H9 (cell line): ENCODE results near the gene CELA3A. TPM values are rescaled to one million over a fixed set of nuclear protein-coding genes. Genes with fewer than 3 reads are reported as not detected.
A peak's percentile ranks its signal among the peaks of the same experiment; 100 is the strongest.

Source experiments
- DNase-seq: peaks from one replicate; pipeline ENCODE4 v3.0.0-alpha.2; 2017
- H2AFZ ChIP-seq: one replicate; pipeline ENCODE4 v1.6.1; 2013; ENCODE audit warnings: mild to moderate bottlenecking, low read length, control low read depth, moderate library complexity
- H2AK5ac ChIP-seq: 2 replicates; pipeline ENCODE4 v1.6.1; 2013; ENCODE audit warnings: low read length, control low read depth, mixed read lengths; ENCODE audit not compliant: insufficient read length
- H2BK120ac ChIP-seq: one replicate; pipeline ENCODE4 v1.6.1; 2013; ENCODE audit warnings: low read depth, mild to moderate bottlenecking, low read length, control low read depth, inconsistent platforms; ENCODE audit not compliant: poor library complexity, severe bottlenecking
- H2BK12ac ChIP-seq: 2 replicates; pipeline ENCODE4 v1.6.1; 2013; ENCODE audit warnings: low read length, control low read depth, mixed read lengths, low read depth; ENCODE audit not compliant: insufficient read length
- H2BK15ac ChIP-seq: 2 replicates; pipeline ENCODE4 v1.6.1; 2013; ENCODE audit warnings: low read depth, low read length, control low read depth
- H2BK20ac ChIP-seq: one replicate; pipeline ENCODE4 v1.6.1; 2013; ENCODE audit warnings: low read depth, mild to moderate bottlenecking, low read length, control low read depth, inconsistent platforms; ENCODE audit not compliant: poor library complexity, severe bottlenecking
- H2BK5ac ChIP-seq: 2 replicates; pipeline ENCODE4 v1.6.1; 2013; ENCODE audit warnings: low read length, control low read depth, mixed read lengths; ENCODE audit not compliant: insufficient read length
- H3K14ac ChIP-seq: 2 replicates; pipeline ENCODE4 v1.6.1; 2013; ENCODE audit warnings: low read length, control low read depth; ENCODE audit not compliant: insufficient read depth
- H3K18ac ChIP-seq: 2 replicates; pipeline ENCODE4 v1.6.1; 2013; ENCODE audit warnings: low read depth, mild to moderate bottlenecking, mixed read lengths, low read length, control low read depth; ENCODE audit not compliant: insufficient read length
- H3K23ac ChIP-seq: 2 replicates; pipeline ENCODE4 v1.6.1; 2013; ENCODE audit warnings: low read length, control low read depth, mixed read lengths, low read depth; ENCODE audit not compliant: insufficient read length
- H3K23me2 ChIP-seq: 2 replicates; pipeline ENCODE4 v1.6.1; 2013; ENCODE audit warnings: low read depth, mild to moderate bottlenecking, mixed read lengths, low read length, control low read depth; ENCODE audit not compliant: insufficient read length, poor library complexity, severe bottlenecking
- H3K27ac ChIP-seq: 2 replicates; pipeline ENCODE4 v1.5.1; 2013; ENCODE audit warnings: low read length, control low read depth, mixed read lengths, low read depth; ENCODE audit not compliant: insufficient read length
- H3K27me3 ChIP-seq: 2 replicates; pipeline ENCODE4 v1.6.1; 2013; ENCODE audit warnings: low read length, control low read depth, inconsistent platforms; ENCODE audit not compliant: insufficient read depth
- H3K4ac ChIP-seq: 2 replicates; pipeline ENCODE4 v1.6.1; 2013; ENCODE audit warnings: low read depth, mild to moderate bottlenecking, control low read depth, inconsistent platforms, low read length, moderate library complexity
- H3K4me1 ChIP-seq: 2 replicates; pipeline ENCODE4 v1.6.1; 2013; ENCODE audit warnings: low read length, control low read depth, inconsistent platforms; ENCODE audit not compliant: insufficient read depth
- H3K4me2 ChIP-seq: 2 replicates; pipeline ENCODE4 v1.6.1; 2013; ENCODE audit warnings: low read length, control low read depth, mixed read lengths; ENCODE audit not compliant: insufficient read length, insufficient read depth
- H3K56ac ChIP-seq: 2 replicates; pipeline ENCODE4 v1.6.1; 2013; ENCODE audit warnings: low read depth, mild to moderate bottlenecking, mixed read lengths, low read length, control low read depth; ENCODE audit not compliant: insufficient read length
- H3K79me1 ChIP-seq: 2 replicates; pipeline ENCODE4 v1.6.1; 2013; ENCODE audit warnings: low read depth, mild to moderate bottlenecking, moderate library complexity, low read length, control low read depth, inconsistent platforms; ENCODE audit not compliant: insufficient read depth, poor library complexity, severe bottlenecking
- H3K79me2 ChIP-seq: 2 replicates; pipeline ENCODE4 v1.6.1; 2013; ENCODE audit warnings: low read length, control low read depth, inconsistent platforms; ENCODE audit not compliant: insufficient read depth
- H3K9ac ChIP-seq: 2 replicates; pipeline ENCODE4 v1.6.1; 2013; ENCODE audit warnings: low read length, control low read depth, mixed read lengths; ENCODE audit not compliant: insufficient read length; ENCODE audit errors: extremely low read depth
- H3K9me3 ChIP-seq: one replicate; pipeline ENCODE4 v1.6.1; 2013; ENCODE audit warnings: low read depth, low read length, inconsistent platforms; ENCODE audit not compliant: control insufficient read depth
- H3T11ph ChIP-seq: one replicate; pipeline ENCODE4 v1.6.1; 2013; ENCODE audit warnings: mild to moderate bottlenecking, low read length, control low read depth, inconsistent platforms
- H4K20me1 ChIP-seq: one replicate; pipeline ENCODE4 v1.6.1; 2013; ENCODE audit not compliant: control insufficient read depth, insufficient read length, insufficient read depth
- H4K5ac ChIP-seq: 2 replicates; pipeline ENCODE4 v1.6.1; 2013; ENCODE audit warnings: low read depth, mild to moderate bottlenecking, mixed read lengths, low read length, control low read depth; ENCODE audit not compliant: insufficient read length
- H4K8ac ChIP-seq: replicated peaks from 2 replicates; pipeline ENCODE4 v1.6.1; 2013; ENCODE audit warnings: low read length, control low read depth, mixed read lengths, low read depth; ENCODE audit not compliant: insufficient read length
- H4K91ac ChIP-seq: 2 replicates; pipeline ENCODE4 v1.6.1; 2013; ENCODE audit warnings: low read depth, mild to moderate bottlenecking, moderate library complexity, mixed read lengths, low read length, control low read depth; ENCODE audit not compliant: insufficient read length
- H3K27ac Mint-ChIP-seq, 3 experiments: 2 replicates in 2 of 3; 3 replicates in 1 of 3; pipeline ENCODE4 v1.8.0; 2020 to 2021; ENCODE audit warnings: mixed read lengths in 3 of 3, mild to moderate bottlenecking in 1 of 3, moderate library complexity in 1 of 3
- H3K27me3 Mint-ChIP-seq: 2 replicates; pipeline ENCODE4 v1.8.0; 2021; ENCODE audit warnings: low read depth, mild to moderate bottlenecking, moderate library complexity, mixed read lengths
- H3K36me3 Mint-ChIP-seq, 3 experiments: 2 replicates in 2 of 3; 3 replicates in 1 of 3; pipeline ENCODE4 v1.8.0; 2020 to 2021; ENCODE audit warnings: low read depth in 3 of 3, mixed read lengths in 3 of 3; ENCODE audit not compliant: insufficient read depth in 1 of 3
- H3K4me1 Mint-ChIP-seq, 2 experiments: 2 replicates each; pipeline ENCODE4 v1.8.0; 2020; ENCODE audit warnings: mixed read lengths in 2 of 2
- H3K4me3 Mint-ChIP-seq, 2 experiments: 2 replicates in 1 of 2; 3 replicates in 1 of 2; pipeline ENCODE4 v1.8.0; 2020 to 2021; ENCODE audit warnings: mild to moderate bottlenecking in 2 of 2, mixed read lengths in 2 of 2, moderate library complexity in 1 of 2
- H3K9me3 Mint-ChIP-seq, 2 experiments: 2 replicates in 1 of 2; 3 replicates in 1 of 2; pipeline ENCODE4 v1.8.0; 2020; ENCODE audit warnings: mild to moderate bottlenecking in 2 of 2, mixed read lengths in 2 of 2, moderate library complexity in 1 of 2
- CTCF ChIP-seq: fragments of 200-600 bp; sonication (generic); conservative IDR thresholded peaks from 3 replicates; pipeline ENCODE4 v1.8.0; 2021; ENCODE audit warnings: antibody characterized with exemption, mild to moderate bottlenecking
- WGBS: extraction: QIAGEN DNeasy Blood & Tissue Kit; methylation state at CpG from one replicate; pipeline ENCODE4 v1.1.7; 2013; ENCODE audit warnings: missing lambda C conversion rate, low lambda C conversion rate, mixed read lengths; ENCODE audit not compliant: insufficient read length; ENCODE audit errors: extremely low coverage; 5-methylcytosine and 5-hydroxymethylcytosine counted together
- total RNA-seq: library from RNA; stranded (reverse); gene quantifications from 2 replicates; pipeline ENCODE4 v1.2.1, GENCODE V29; 2021

Gene CELA3A
- total RNA-seq, 1 experiment from 2014 or later = not detected

GRCh38 chr1:22052115-22053016 lies 50.9 kb downstream of the CELA3A start, which contains the start of gene CDC42:
Gene CDC42, plus strand, starts transcription at chr1:22052709. Its CDS starts 25,770 bp downstream, at chr1:22078479.
- peaks cover 6% of the 10 kb centered on the region for H3K23me2 ChIP-seq
- no peak within 1 kb of the TSS for H3K56ac ChIP-seq
- H3K9me3 ChIP-seq = no peaks in the 10 kb centered on the region
- H3K4me1 Mint-ChIP-seq = peaks cover 17 to 25% of the 10 kb centered on the region in 2 experiments
- peak; percentile 96 for DNase-seq
- H3K79me1 ChIP-seq = peaks cover 7% of the 10 kb centered on the region
- H3K36me3 Mint-ChIP-seq = peaks cover 0 to 10% (median 10%) of the 10 kb centered on the region in 3 experiments; a peak in 4 of 7 replicates
- H4K8ac ChIP-seq = no peak within 1 kb of the TSS
- peak within 1 kb of the TSS; percentile 95 for H3K9ac ChIP-seq
- H3T11ph ChIP-seq = no peak within 1 kb of the TSS
- H2BK20ac ChIP-seq = no peak within 1 kb of the TSS
- H2BK120ac ChIP-seq = no peak within 1 kb of the TSS
- no peak within 1 kb of the TSS for H3K23ac ChIP-seq
- H3K27me3 Mint-ChIP-seq = no peaks in the 10 kb centered on the region; the same call in 1 of the 2 replicates
- peak within 1 kb of the TSS; percentile 91 for H3K14ac ChIP-seq
- WGBS = no CpG with 5 or more reads among the region's 81 CpGs
- H2AFZ ChIP-seq = no peak within 1 kb of the TSS
- no peaks in the 10 kb centered on the region for H4K20me1 ChIP-seq
- H3K4ac ChIP-seq = peak within 1 kb of the TSS; percentile 19; the same call in 1 of the 2 replicates
- H3K9me3 Mint-ChIP-seq = no peaks in the 10 kb centered on the region
- no peaks in the 10 kb centered on the region for H3K27me3 ChIP-seq
- H3K4me2 ChIP-seq = peak within 1 kb of the TSS; percentile 100
- no peak within 1 kb of the TSS for H4K5ac ChIP-seq
- no peak within 1 kb of the TSS for H2BK15ac ChIP-seq
- H2BK12ac ChIP-seq = no peak within 1 kb of the TSS
- H3K18ac ChIP-seq = peak within 1 kb of the TSS; percentile 86
- H3K4me1 ChIP-seq = no peaks in the 10 kb centered on the region; the same call in 1 of the 2 replicates
- peak within 1 kb of the TSS; percentile 67 for H3K27ac ChIP-seq
- H4K91ac ChIP-seq = no peak within 1 kb of the TSS
- peak within 1 kb of the TSS; percentile 94 to 98 (median 98) for H3K27ac Mint-ChIP-seq
- no peak for TF ChIP-seq CTCF
- H3K4me3 Mint-ChIP-seq = peak within 1 kb of the TSS; percentile 94 to 97
- peak within 1 kb of the TSS; percentile 4 for H2BK5ac ChIP-seq
- H3K79me2 ChIP-seq = peaks cover 29% of the 10 kb centered on the region; the same call in 1 of the 2 replicates
- no peak within 1 kb of the TSS for H2AK5ac ChIP-seq
